Activated CD8-positive, alpha-beta T cell treated with anti-CD3 and anti-CD28 coated beads for 36 hours (primary cell): ENCODE measurements around the gene STXBP3. TPM values are rescaled to one million over a fixed set of nuclear protein-coding genes. Genes with fewer than 3 reads are reported as not detected.

Source experiments
- ATAC-seq: fragments of 200-7000 bp; cut with Tn5 transposase; one replicate; pipeline ENCODE4 v1.10.0; 2021; ENCODE audit warnings: mild to moderate bottlenecking, moderate library complexity
- CTCF ChIA-PET: fragments of 350-600 bp; sonication (Branson Sonifier 250); formaldehyde crosslinking; loops from one replicate; lab custom pipeline; 2021; ENCODE audit warnings: antibody characterized with exemption; lab: Charles Lee
- POLR2A ChIA-PET: fragments of 350-600 bp; sonication (Branson Sonifier 250); formaldehyde crosslinking; loops from one replicate; lab custom pipeline; 2021; ENCODE audit warnings: antibody characterized with exemption; lab: Charles Lee
- DNase-seq: peaks from one replicate; pipeline ENCODE4 v3.0.0-alpha.2; 2020
- H3K27ac Mint-ChIP-seq: one replicate; pipeline ENCODE4 v1.8.0; 2021; ENCODE audit warnings: mild to moderate bottlenecking, mixed read lengths
- H3K27me3 Mint-ChIP-seq: one replicate; pipeline ENCODE4 v1.8.0; 2021; ENCODE audit warnings: mixed read lengths
- H3K36me3 Mint-ChIP-seq: one replicate; pipeline ENCODE4 v1.8.0; 2021; ENCODE audit warnings: low read depth, mixed read lengths
- H3K4me1 Mint-ChIP-seq: one replicate; pipeline ENCODE4 v1.8.0; 2021; ENCODE audit warnings: low read depth, mixed read lengths
- H3K4me3 Mint-ChIP-seq: one replicate; pipeline ENCODE4 v1.8.0; 2021; ENCODE audit warnings: mild to moderate bottlenecking, moderate library complexity, mixed read lengths
- H3K9me3 Mint-ChIP-seq: one replicate; pipeline ENCODE4 v1.8.0; 2021; ENCODE audit warnings: mixed read lengths
- intact Hi-C: fragments of 100-400 bp; cut with micrococcal nuclease; formaldehyde crosslinking; loops from one replicate; pipeline ENCODE4 v1.10.0; 2022
- total RNA-seq, 2 experiments: library from RNA; stranded (reverse); gene quantifications; one replicate each; pipeline ENCODE4 v1.2.3, GENCODE V29; 2021
- TF ChIP-seq, protein P1 (sequence below): fragments of 200-600 bp; IDR thresholded peaks from one replicate; pipeline ENCODE4 v1.8.0; 2022; ENCODE audit warnings: antibody characterized with exemption, mild to moderate bottlenecking

STXBP3 gene
- total RNA-seq, 2 experiments from 2014 or later = 34.4 to 38.3 TPM

DNA sequence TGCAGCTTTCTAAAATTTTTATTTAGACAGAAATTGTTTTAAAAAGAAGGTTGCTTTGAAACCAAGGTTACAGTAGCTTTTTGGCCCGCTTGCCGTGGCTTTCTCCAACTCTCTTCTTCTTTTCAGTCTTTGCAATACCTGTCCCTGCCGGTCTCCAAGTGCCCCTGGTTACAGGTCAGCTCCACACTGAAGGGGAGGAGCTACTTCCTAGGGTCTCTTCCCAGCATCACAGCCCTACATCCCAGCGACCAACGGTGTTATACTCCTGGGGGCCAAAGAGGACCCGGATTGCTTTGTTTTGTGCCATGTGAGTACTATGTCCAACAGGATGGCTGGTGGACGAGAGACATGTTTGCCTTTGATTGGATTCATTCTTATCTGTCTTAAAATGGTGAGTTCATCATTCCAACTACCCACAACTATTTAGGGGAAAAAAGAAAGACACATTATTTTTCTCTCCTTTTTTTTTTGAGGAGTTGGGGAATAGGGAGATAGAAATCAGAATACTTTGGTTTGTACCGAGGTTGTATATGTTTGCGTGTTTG, 33.8 kb upstream of the STXBP3 start, which contains the start of gene FNDC7:
TSS of gene FNDC7 (plus strand) at position 303 of the 545 bp plus-strand sequence. CDS start at position 329, 26 bp downstream.
- ChIA-PET CTCF (interaction anchor here (0.7 to 1.6 kb wide), 4 partner anchors 14 to 69 kb away, joined by 3 to 4 read pairs (median 4); no protein-coding TSS in a partner anchor), POLR2A (no interaction called here)
- H3K9me3 Mint-ChIP-seq = no peaks in the 10 kb centered on the region
- intact Hi-C loops = no loop called here
- no peak for DNase-seq
- H3K36me3 Mint-ChIP-seq = no peaks in the 10 kb centered on the region
- no peak within 1 kb of the TSS for H3K4me3 Mint-ChIP-seq
- peaks cover 8% of the 10 kb centered on the region for H3K4me1 Mint-ChIP-seq
- ATAC-seq = no peak
- H3K27me3 Mint-ChIP-seq = peaks cover 2% of the 10 kb centered on the region
- TF ChIP-seq, protein P1, sequence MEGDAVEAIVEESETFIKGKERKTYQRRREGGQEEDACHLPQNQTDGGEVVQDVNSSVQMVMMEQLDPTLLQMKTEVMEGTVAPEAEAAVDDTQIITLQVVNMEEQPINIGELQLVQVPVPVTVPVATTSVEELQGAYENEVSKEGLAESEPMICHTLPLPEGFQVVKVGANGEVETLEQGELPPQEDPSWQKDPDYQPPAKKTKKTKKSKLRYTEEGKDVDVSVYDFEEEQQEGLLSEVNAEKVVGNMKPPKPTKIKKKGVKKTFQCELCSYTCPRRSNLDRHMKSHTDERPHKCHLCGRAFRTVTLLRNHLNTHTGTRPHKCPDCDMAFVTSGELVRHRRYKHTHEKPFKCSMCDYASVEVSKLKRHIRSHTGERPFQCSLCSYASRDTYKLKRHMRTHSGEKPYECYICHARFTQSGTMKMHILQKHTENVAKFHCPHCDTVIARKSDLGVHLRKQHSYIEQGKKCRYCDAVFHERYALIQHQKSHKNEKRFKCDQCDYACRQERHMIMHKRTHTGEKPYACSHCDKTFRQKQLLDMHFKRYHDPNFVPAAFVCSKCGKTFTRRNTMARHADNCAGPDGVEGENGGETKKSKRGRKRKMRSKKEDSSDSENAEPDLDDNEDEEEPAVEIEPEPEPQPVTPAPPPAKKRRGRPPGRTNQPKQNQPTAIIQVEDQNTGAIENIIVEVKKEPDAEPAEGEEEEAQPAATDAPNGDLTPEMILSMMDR = no peak
- no peak within 1 kb of the TSS for H3K27ac Mint-ChIP-seq

DNA sequence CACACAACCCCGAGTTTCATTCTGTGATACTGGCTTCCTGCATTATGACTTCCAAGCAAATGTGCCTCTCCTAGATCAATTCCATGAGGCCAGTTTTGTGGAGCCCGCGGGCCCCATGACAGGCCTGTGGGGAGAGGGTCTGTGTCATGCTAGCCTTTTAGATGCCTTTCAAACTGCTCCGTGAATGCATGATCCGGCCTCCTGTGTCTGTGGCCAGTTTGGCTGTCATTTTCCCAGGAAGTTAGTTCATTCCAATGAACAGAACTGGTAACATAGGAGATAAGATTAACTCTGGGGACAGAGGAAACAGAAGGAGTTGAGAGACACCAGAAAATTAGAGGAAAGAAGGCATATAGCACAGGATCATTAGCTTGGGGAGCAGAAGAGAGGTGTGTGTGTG, 30.5 kb upstream of the STXBP3 start:
- Mint-ChIP-seq H3K9me3 (no peaks in the 10 kb centered on the region), H3K36me3 (no peaks in the 10 kb centered on the region), H3K4me3 (no peak overlapping the region), H3K27ac (no peak overlapping the region), H3K27me3 (peaks cover 2% of the 10 kb centered on the region), H3K4me1 (no peaks in the 10 kb centered on the region)
- ATAC-seq = no peak
- DNase-seq = no peak
- ChIA-PET POLR2A (interaction anchor here (1.1 kb wide), 1 partner anchor 55 kb away, joined by 3 read pairs; the partner anchor contains the start of gene HENMT1), CTCF (no interaction called here)
- intact Hi-C loops = no loop called here
- TF ChIP-seq, protein P1 = no peak

DNA sequence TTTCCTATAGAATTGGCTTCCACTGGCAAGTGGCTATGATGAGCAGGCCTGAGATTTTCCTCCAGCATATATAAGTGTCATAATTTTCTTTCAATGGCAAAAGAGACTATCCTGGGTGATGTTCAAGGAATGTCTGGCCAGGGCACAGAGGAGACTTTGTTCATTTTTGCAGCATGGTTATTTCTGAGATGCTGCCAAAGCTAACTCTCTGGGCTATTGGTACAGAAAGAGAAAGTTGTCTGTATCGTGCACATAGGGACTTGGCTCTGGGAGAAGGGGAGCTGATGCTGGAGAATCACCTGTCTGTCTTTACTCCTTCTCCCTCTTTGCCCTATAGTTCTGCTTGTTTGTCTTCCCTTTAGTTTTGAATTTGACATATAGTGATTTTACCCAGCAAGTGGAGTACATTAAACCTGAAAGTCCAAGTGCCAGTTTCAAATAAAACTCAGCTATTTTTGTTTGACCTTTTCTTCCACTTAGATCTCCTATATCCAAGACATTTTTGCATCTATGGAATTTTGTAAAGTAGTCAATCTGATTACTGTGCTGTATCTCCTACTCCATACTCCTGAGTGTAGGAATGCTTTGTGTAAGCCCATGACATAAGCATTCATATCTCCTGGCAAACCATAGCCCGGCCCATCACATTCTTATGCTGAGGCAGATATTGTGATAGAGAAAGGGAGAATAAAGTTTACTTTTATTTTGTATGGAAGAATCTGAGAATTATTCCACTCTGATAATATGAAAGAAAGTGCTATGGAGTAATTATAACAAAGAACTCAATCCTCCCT, 29.8 kb upstream of the STXBP3 start:
- CTCF ChIA-PET = interaction anchor here (1.0 kb wide), 1 partner anchor 7 kb away, joined by 4 read pairs; no protein-coding TSS in a partner anchor
- Mint-ChIP-seq H3K9me3 (no peaks in the 10 kb centered on the region), H3K27me3 (peaks cover 2% of the 10 kb centered on the region), H3K4me3 (no peak overlapping the region), H3K36me3 (no peaks in the 10 kb centered on the region), H3K4me1 (no peaks in the 10 kb centered on the region), H3K27ac (no peak overlapping the region)
- DNase-seq (no peak), ATAC-seq (no peak)
- POLR2A ChIA-PET = interaction anchor here (1.1 kb wide), 1 partner anchor 56 kb away, joined by 3 read pairs; the partner anchor contains the start of gene HENMT1
- TF ChIP-seq, protein P1 = no peak
- intact Hi-C loops = no loop called here

DNA sequence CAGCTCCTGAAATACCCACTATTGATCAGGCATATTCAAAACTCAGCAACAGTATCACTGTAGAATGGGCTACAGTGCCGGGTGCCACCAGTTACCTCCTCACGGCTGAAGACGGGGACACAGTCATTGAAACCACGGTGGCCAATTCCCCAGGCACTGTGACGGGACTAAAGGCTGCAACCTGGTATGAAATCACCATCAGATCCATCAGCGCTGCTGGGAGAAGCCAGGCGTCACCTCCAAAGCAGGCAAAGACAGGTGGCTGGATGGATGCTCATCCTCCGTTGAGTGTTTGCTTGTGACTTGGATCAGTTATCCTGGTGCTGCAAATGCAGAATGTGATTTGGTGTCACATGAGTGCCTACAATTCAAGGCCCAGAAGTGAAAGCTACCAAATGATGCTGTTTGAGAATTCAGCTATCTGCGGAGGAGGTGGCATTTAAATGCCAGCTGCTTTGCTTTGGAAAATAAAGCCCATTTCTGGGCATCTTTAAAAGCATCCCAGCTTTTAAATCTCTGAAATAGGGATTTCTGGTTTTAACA, 28.6 kb upstream of the STXBP3 start:
- ATAC-seq (no peak), DNase-seq (no peak)
- Mint-ChIP-seq H3K9me3 (no peaks in the 10 kb centered on the region), H3K27ac (no peak overlapping the region), H3K27me3 (peaks cover 2% of the 10 kb centered on the region), H3K4me3 (no peak overlapping the region), H3K4me1 (no peaks in the 10 kb centered on the region), H3K36me3 (no peaks in the 10 kb centered on the region)
- CTCF ChIA-PET = interaction anchor here (1.0 to 1.1 kb wide), 2 partner anchors 8 to 9 kb away, joined by 4 read pairs; no protein-coding TSS in a partner anchor
- intact Hi-C loops = no loop called here
- TF ChIP-seq, protein P1 = no peak
- POLR2A ChIA-PET = no interaction called here
